GM12801 (cell line): ENCODE data around the gene LRRC9.

Source experiments
- TF ChIP-seq, protein P1 (sequence below): IDR thresholded peaks from one replicate; pipeline ENCODE4 v1.5.1; 2011; ENCODE audit warnings: control low read depth; ENCODE audit not compliant: insufficient read length; ENCODE audit errors: extremely low read depth

LRRC9 gene

DNA sequence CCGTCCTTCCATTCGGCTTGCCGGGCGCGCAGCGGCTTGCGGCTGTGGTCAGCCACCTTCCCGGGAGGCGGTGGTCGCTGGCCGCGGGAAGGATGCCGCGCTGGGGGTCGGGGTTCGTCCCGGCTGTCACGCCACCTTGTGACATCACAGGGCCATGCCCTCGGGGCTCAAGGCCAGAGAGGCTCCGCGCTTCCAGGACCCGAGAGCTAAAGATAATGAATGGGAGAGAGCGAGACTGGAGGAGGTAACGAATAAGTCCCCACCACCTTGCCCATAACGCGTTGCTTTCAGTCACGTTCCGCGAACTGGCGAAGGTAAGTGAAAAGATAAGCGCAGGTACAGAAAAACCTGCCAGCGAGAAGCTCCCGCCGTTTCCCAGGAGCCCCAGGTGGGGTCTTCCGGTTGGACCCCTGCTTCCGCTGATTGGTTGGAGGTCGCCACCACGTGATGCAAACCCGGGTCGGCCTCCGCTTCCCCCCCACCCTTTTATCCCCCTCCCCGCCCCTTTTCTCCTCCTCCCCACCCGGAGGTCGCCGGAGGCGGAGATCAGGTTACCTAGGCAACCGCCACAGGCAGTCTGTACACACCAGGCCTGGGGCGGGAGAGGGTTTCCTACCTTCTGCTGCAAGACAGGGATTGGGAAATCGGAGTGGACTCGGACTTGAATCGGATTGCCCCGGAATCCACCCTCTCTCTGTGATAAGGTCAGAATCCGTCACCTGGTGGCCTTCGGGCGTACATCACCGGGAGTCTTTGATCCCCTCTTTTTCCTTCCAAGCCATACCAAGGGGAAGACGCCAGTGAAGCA, at the start of gene LRRC9:
Gene LRRC9, plus strand, starts transcription at position 575 of the 808 bp plus-strand sequence.
- TF ChIP-seq, protein P1, sequence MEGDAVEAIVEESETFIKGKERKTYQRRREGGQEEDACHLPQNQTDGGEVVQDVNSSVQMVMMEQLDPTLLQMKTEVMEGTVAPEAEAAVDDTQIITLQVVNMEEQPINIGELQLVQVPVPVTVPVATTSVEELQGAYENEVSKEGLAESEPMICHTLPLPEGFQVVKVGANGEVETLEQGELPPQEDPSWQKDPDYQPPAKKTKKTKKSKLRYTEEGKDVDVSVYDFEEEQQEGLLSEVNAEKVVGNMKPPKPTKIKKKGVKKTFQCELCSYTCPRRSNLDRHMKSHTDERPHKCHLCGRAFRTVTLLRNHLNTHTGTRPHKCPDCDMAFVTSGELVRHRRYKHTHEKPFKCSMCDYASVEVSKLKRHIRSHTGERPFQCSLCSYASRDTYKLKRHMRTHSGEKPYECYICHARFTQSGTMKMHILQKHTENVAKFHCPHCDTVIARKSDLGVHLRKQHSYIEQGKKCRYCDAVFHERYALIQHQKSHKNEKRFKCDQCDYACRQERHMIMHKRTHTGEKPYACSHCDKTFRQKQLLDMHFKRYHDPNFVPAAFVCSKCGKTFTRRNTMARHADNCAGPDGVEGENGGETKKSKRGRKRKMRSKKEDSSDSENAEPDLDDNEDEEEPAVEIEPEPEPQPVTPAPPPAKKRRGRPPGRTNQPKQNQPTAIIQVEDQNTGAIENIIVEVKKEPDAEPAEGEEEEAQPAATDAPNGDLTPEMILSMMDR: no peak

DNA sequence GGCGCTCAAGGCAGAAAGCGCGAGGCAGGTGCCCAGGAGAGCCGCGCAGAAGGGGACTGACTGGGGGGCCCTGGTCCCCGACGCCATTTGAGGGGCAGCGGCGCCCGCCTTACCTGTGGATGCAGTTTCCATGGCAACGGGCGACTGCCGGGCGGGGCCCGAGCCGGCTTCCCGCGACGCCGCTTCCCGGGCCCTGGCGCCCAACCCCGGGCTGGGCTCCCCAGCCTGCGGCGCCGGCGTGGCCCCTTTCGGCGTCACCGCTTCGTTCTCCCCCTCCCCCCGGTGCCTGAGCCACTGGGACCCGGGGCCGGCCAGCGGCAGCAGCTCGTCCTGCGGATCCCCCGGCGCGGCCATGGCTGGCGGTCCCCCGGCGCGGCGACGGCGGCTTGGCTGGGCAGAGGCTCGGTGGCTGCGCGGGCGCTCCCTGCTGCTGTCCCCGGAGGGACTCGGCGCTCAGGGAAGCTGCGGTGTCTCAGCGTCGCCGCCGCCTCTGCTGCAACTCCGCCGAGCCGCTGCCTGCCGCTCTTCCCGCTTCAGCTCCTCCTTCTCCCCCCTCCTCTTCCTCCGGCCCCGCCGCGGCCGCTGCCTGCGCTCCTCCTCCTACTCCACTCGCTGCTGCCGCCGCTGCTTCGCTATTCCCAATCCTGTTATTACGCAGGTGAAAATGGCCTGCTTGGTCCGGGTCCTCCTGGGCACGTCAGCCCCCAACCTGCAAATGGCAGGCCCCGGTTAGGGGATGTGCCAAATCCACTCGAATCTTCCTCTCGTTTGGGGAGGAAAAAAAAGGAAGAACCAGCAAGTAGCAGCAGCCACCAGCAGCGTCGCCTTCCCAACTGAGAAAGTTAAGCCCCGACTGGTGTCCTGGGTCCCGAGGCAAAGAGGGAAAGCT, 49.4 kb upstream of the LRRC9 start, which contains the start of gene RTN1:
Gene RTN1, minus strand, starts transcription at position 500 of the 889 bp plus-strand sequence. Its CDS starts 146 bp downstream, at position 354.
- TF ChIP-seq, protein P1: no peak

DNA sequence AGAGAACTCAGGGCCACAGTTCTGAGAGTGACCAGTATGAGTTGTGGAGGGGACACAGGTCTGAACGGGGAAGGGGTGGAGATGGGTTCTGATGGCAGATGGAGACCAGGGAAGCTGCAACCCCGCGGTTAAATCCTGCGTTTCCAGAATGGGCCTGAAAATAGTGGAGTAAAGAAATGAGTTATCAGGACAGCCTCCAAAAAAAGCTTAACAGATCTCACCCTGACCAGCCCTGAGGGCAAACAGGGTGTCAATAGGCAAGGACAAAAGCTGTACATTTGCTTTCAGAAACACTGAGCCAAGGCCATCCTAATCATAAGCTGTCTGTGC, 48.8 kb upstream of the LRRC9 start:
- TF ChIP-seq, protein P1: no peak

DNA sequence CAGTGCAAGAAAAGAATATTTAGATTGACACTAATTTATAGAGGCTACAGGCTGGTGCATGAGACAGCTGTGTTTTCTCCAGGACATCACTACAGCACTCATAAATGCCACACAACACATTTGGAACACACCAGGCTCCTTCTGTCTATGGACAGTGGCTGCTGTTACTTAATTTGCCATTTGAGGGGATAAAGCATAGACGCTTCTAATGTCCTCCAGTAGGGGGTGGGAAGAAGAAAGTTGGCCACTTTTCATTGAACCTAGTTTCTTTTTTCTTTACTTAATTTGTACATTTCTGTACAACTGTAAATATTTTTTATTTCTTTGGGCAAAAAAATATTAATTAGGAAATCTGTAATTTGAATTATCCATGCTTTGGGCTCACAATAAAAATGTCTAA, 37.0 kb upstream of the LRRC9 start:
- TF ChIP-seq, protein P1: no peak

DNA sequence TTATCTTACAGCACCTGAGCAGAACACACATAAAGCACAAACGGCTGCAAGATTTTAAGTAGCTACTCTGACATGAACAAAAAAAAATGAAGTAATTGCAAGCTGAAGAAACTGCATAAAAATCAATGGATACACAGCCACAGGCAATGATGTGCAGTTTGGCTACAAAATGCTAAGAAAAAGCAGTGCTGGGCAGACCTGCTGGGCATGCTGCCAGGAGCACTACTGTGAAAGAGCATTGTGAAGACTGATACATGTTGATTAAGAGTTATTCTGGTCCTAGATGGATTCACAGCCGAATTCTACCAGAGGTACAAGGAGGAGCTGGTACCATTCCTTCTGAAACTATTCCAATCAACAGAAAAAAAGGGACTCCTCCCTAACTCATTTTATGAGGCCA, 29.3 kb upstream of the LRRC9 start:
- TF ChIP-seq, protein P1: no peak

DNA sequence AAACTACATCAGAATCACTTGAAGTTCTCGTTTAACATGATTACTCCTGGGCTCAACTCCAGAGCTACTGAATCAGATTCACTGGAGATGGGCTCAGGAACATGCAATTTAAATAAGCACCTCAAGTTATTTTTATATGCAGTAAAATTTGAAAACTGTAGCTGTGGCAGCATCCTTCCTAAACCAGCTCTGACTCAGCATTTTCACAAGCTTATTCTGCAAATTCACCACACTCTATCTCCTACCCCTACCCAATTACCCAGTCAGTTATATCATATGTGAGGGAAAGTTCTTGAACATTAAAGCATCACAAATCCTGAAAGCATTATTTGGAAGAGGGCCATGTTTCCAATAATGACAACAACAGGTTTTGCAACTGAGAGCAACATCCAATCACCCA, 24.2 kb upstream of the LRRC9 start:
- TF ChIP-seq, protein P1: no peak

DNA sequence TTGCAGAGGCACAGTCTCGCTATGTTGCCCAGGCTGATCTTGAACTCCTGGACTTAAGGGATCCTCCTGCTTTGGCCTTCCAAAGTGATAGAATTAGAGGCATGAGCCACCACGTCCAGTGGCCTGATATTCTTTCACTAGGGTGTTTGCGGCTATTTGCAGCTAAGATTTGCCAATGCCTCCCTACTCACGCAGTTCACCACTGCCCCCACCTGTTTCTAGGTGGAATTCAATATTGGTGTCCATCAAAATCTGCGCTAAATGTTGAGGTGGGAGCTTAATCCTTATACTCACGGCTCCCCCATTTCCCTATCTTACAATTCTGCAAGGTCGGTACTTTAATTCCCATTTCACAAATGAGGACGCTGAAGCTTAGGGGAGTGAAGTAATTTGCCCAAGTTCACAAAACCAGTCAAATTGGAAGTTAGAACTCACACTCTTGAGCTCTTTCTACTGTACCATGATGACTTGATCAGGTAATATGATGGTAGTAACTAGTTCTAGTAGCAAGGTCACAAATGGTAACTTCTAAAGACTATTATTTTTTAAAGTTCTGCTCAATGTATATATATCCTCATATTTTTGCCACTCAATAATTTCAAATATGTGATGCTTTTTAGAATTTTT, 22.1 kb upstream of the LRRC9 start:
- TF ChIP-seq, protein P1: no peak
